NCI-H128 (cell line): ENCODE measurements around the gene KRT10.
"Not testable (repeated sequence)": the region's sequence is repeated elsewhere in the genome, so short reads cannot be mapped to it uniquely, and the experiment has no call there.

Experiments
- DNase-seq: peaks from one replicate; lab custom pipeline; 2025; ENCODE audit not compliant: unreplicated experiment; lab: John Stamatoyannopoulos, UW

KRT10 gene

DNA sequence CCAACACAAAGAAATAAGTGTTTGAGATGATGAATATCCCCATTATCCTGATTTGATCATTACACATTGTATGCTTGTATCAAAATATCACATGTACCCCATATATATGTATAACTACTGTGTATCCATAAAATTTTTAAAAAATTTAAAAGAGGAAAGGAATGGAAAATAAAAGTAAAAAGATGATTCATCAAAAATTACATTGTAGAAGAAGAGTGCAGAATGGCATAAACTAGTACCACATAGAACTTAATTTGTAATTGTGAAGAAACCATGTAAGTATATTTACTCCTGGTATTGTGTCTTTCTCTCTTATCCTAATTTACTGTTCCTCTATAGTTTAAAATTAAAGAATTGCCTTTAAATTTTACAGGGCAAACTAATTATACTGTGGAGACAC, 11.5 kb upstream of the KRT10 start:
- DNase-seq: no peak

DNA sequence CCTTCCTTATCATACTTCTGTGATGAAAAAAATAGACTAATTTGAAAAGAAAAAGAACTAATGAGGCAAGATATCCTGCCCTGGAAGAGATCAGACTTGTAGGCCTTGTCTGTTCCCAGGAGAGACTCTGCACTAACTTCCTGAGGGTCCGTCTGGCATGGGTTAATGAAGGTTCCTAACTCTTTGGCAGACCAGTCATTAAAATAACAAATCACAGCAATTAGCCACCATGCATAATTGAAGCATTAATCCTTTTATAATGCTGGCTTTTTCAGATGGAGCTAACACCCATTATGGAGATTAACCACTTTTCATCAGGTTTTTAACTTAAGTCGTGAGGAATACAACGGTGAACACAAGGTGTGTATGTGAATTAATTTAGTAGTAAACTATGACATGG, 10.4 kb upstream of the KRT10 start:
- DNase-seq: no peak

DNA sequence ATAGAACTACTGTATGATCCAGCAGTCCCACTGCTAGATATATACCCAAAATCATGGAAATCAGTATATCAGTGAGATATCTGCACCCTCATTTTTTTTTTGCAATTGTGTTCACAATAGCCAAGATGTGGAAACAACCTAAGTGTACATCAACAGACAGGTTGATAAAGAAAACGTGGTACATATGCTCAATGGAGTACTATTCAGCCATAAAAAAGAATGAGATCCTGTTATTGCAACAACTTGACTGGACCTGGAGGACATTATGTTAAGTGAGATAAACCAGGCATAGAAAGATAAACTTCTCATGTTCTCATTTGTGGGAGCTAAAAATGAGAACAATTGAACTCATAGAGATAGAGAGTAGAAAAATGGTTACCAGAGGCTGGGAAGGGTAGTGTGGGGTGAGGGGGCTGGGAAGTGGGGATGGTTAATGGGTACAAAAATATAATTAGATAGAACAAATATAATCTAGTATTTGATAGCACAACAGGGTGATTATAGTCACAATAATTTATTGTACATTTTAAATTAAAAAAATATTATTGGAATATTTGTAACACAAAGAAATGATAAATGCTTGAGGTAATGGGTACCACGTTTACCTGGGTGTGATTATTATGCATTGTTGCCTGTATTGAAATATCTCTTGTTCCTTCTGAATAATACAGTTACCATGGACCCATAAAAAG, 7.8 kb upstream of the KRT10 start:
- no peak for DNase-seq

DNA sequence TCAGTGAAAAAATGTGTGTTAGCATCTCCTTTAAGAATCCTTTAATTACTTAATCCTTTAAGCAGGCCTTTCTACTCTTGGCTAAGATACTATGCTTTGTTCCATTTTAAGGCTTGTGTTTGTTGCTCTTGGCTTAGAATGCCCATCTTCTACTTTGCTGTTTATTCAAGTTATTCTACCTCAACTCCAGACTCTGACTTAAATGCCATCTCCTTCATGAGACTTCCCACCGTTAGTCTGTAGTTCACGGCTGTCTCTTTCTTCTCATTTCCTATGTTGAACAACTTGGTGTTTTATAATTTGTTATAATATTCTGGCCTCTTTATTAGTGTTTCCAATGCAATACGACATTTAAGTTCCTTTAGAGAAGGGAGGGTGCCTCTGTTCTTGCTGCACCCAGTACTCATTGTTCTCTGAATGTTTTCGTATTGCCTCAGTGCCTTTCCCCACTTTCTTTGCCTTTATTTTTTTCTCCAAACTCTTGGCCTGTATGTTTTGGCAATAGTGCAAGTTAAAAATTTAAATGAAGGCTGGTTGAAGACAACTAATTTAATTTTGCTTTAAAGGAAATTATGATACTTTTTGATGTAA, 6.1 kb upstream of the KRT10 start:
- DNase-seq: no peak

DNA sequence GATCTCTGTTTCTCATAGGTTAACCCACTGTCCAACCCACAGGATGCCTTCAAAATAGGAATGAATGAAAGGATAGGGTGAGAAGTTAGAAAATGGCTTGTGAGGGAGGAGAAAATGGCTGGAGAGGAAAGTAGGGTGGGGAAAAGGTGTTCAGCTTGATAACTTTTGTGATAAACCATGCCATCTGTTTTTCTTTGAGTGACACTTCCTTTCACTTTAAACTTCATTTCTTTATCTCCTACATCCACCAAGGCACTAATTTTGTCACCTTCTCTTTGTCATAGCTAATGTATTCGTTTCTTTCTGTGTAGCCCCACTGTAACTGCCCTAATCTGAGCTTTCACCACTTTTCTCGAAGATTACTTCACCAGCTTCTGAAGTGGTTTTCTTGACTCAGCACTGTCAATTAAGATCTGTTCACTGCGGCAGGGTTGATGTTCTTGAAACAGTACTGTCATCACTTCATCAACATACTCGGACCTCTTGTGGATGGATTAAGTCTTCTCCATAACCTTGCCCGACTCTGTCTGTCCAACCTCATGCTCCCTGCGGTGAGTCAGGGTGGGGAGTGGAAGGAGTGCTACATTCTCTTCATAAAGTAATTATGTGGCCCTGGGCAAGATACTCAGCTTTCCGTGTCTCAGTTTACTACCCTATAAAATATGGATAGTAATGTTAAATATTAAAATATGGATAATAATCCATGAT, 5.5 kb upstream of the KRT10 start:
- no peak for DNase-seq

DNA sequence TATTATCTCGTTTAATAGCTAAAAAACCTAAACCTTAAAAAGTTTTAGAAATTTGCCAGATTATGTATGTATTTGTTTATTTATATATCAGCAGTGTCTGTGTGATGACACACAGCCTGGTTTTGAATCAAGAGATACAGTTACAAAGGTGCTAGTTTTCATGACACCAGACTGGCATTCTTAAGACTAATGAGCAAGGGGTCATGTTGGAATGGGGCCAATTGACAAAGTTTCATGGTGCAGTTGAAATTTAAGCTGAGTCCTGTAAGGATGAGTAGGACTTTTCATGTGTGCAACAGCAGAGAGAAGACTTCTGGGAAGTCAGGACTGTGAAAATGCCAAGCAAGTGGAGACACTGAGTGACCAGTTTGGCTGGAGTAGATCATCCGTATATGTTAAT, 3.2 kb upstream of the KRT10 start:
- DNase-seq: no peak

DNA sequence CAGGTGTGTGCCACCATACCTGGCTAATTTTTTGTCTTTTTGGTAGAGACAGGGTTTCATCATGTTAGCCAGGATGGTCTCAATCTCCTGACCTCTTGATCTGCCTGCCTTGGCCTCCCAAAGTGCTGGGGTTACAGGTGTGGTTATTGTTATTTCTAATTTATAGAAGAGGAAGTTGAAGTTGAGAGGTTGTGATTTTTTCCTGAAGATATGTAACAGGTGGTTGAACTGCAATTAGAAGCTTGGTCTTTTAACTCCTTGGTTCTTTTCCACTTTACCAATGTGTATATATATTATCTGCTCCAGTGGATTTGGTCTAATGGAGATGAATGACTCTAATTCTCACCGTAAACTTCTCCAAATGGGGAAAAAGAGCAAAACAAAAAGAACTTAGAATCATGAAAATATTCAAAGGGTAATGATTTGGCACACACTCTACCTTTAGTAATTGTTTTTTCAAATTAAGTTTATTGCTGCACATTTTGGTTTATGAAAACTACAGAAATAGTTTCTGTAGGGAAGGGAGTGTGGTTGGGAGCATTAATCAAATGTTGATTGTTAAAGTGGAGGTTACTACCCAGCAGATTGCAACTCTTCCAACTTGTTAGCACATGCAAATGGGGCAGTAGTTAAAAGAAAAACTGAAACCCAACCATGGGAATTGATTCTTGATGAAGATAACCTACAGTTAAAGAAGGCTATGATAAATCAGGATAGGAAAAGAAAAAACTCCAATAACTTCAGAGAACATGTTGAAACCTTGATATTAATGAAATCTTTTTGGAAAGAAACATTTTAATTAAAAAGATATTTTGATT, 1.8 kb upstream of the KRT10 start:
- no peak for DNase-seq

DNA sequence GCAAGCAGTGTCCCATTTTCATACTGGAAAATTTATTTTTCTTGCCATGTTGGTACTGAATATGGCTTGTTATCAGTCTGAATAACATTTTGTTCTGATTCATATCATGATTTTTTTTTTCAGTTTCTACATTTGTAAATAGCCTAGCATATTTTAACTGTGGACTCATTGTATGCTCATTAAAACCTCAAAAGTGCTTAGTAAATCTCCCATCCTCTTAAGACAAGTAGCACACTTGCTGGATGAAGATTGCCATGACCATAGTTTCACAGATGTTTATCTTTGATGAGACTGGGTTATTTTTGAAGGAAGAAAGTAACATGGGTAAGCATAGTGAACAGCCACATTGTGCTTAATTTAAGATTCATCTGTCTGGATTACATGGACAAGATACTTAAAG, 878 bp downstream of the KRT10 start:
- no peak for DNase-seq

DNA sequence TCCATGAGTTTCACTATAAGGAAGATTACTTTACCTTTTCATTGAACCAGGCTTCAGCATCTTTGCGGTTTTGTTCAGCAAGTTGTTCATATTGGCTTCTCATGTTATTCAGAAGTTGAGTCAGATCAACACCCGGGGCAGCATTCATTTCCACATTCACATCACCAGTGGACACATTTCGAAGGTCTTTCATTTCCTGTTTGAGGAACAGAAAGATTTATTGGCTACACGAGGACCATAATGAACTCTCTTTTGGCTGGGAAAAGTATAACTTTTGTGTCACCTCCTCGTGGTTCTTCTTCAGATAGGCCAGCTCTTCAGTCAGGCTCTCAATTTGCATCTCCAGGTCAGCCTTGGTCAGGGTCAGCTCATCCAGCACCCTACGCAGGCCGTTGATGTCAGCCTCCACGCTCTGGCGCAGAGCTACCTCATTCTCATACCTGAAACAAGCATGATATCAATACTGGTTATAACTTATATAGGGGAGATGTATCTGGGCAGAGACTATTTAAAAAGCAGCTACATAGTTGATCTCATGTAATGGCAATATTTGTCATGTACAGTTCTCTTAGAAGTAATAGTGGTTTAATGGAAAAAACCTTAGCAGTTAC, 2.1 kb downstream of the KRT10 start:
- no peak for DNase-seq

DNA sequence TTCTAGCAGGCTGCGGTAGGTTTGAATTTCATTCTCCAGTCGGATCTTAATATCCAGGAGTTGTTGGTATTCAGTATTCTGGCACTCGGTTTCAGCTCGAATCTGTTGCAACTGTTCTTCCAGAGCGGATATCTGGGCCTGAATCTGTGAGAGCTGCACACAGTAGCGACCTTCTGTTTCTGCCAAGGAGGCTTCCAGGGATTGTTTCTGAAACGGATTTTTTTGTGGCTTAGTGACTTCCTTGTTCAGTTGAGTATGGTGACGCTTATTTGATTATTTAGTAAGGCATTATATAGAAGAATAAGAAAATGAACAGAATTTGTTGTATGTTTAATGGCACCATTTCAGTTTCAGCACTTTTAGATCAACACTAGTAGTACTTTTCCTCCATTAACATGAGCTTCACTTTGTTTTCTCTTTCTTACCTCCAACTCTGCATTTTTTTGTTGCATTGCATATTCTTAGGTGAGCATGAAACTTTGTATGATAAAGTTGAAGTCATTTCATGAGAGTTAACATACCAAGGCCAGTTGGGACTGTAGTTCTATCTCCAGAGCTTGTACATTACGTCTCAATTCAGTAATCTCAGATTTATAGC, 2.8 kb downstream of the KRT10 start:
- DNase-seq: no peak

DNA sequence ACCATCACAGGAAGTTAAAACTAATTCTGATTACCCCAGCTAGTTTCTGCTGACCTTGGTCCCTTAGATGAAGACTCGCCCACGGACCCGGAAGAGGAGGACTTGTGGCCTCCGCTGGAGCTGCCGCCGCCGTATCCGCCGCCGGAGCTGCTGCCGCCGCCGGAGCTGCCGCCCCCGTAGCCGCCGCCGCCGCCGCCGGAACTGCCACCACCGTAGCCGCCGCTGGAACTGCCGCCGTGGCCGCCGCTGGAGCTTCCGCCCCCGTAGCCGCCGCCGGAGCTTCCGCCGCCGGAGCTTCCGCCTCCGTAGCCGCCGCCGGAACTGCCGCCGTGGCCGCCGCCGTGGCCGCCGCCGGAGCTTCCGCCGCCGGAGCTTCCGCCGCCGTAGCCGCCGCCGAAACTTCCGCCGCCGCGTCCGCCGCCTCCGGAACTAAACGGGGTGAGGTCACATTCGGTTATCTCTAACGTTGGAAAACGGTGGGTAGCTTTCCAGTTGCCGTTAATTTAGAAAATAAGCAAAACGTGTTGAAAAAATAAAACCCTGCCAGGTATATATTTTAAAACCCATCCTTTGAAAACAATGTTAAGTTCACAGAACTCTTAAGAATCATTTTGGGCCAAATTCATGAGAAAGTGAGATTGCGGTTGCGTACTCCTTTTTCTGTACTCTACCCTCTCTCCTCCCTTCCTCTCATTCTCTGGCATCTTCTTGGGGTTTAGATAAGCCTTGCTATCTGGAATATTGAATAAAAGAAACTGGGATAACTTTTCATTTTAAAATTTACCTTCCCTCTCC, 3.5 kb downstream of the KRT10 start:
- no peak for DNase-seq

DNA sequence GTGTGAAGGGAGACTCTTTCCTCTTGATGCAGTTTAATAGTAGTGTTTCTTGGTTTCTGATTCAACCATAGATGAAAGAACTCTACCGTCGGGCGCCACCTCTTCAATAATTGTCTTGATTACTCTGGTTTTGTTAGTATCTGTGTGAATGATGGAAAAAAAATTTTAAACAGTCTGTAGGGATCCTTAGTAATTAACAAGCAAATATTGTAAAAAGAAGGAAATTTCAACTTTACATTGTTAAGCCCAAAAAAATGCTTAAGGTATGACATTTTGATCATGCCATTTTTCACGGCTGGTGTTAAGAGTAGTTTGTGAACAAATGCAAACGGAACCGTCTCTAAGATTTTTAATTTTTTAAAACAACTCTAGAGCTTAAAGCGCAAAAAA, 4.1 kb downstream of the KRT10 start:
- DNase-seq: no peak

DNA sequence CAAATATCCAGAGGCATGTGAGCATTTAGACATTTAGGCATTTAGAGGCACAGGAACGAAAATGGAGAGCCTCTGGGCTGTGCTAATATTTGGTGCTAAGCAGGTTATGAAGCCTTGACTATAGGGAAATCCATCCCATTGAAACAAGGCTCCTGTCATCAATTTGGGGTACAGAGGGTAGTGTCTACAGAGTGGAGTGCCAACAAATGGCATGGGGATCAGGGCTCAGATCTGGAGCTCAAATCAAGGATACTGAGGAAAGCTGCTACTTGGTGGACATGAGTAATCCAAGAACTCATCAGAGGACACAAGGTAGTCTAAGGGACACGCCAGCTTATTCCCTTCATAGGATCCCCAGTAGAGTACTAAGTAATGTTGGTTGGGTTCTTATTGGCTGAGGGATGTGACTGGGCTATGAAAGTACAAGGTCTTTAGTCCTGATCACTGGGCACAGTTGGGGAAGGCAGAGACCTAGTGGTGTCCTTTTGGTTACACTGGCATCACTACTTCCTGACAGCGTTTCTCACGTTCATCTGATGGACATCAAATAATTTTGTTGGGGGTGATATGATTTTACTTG, 5.2 kb downstream of the KRT10 start:
- no peak for DNase-seq

DNA sequence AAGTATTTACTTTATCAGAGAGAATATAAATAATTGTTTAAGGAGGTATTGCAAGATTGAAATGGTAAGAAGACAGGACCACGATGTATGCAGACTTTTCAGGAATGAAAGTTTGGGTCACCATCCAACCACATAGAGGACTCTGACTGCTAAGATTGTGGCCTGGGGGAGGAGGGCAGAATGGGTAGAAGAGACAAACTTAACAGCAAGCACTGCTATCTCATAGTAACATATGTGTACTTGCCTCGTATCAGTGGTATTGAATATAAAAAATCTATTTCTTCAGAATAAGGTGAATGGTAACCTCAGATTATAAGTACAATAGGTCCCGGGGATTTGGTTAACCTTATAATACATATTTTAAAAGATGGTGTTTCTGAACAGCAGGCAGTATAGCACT, 5.8 kb downstream of the KRT10 start:
- DNase-seq: no peak

DNA sequence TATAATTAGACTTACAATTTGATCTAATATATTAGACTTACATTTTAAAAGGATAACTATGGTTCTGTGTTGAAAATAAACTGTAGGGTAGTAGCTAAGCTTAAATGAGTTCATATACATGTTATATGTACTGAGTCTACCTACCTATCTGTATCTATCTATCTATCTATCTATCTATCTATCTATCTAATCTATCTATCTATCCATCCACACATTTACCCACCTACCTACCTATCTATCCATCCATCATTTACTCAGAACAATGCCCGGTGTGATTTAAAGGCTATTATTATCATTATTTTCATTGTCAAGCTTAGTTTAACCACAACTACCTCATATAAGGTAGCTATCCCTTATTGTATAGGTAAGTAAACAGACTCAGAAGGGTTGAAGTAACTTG, 7.0 kb downstream of the KRT10 start:
- no peak for DNase-seq

DNA sequence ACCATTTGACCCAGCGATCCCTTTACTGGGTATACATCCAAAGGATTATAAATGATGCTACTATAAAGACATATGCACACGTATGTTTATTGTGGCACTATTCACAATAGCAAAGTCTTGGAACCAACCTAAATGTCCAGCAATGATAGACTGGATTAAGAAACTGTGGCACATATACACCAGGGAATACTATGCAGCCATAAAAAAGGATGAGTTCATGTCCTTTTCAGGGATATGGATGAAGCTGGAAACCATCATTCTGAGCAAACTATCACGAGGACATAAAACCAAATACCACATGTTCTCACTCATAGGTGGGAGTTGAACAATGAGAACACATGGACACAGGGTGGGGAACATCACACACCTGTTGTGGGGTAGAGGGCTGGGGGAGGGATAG, 7.8 kb downstream of the KRT10 start:
- DNase-seq: not testable (repeated sequence)

DNA sequence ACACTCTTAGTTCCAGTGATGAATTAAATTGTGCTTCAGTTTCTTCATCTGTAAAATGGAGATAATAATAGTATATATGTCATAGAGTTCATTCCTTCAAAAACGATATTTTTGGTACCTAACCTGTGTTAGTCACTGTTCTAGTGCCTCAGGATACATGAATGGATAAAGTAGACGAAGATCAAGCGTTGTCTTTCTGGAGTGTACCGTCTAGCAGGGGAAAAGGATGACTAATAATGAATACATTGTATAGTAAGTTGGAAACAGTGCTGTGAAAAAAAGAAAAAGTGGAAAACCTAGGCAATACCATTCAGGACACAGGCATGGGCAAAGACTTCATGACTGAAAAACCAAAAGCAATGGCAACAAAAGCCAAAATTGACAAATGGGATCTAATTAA, 8.6 kb downstream of the KRT10 start:
- no peak for DNase-seq

DNA sequence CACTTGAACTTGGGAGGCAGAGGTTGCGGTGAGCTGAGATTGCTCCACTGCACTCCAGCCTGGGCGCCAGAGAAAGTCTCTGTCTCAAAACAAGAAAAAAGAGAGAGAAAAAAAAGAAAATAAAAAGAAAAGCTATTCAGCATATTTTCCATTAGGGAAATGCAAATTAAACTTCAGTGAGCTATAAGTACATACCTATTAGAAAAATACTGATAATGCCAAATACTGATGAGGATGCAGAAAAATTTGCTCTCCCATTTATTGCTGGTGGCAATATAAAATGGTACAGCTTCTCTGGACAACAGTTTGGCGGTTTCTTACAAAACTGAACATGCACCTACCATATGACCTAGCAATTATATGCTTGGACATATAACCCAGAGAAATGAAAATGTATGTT, 9.8 kb downstream of the KRT10 start:
- no peak for DNase-seq

DNA sequence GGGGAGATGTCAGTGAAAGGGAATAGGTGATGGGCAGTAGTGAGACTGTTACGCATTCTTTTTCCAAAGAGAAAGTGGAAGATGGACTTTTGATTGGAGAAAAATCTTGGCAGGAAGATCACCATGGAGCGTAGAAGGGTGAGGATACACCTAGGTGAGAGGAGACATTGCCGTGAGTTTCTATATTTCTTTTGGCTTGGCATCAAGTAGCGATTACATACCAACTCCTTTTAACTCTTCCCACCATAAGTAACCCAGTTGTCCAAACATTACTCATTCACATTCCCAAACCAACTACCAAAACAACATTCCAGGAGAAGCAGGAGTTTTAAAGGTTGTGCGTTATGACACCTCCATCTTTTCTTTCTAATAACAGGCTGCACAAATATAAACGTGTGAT, 11.9 kb downstream of the KRT10 start:
- no peak for DNase-seq
